Stimulated activated CD4-positive, alpha-beta T cell treated with anti-CD3 and anti-CD28 coated beads, Interleukin-2, amount 100 ng/mL, for 24 hours (primary cell): ENCODE measurements around the gene ODC1.

ENCODE experiments used
- DNase-seq, 2 donors: peaks; one replicate each; pipeline ENCODE4 v3.0.0-alpha.2; 2020

ODC1 gene

GRCh38 chr2:10397878-10398277 lies 50.2 kb downstream of the ODC1 start:
- DNase-seq = no peak

- DNase-seq = no peak
Measured at GRCh38 chr2:10397297-10397875, 50.7 kb downstream of the ODC1 start.

- no peak for DNase-seq
Measured at GRCh38 chr2:10396464-10396863, 51.7 kb downstream of the ODC1 start.

- DNase-seq = no peak
Measured at GRCh38 chr2:10395893-10396292, 52.2 kb downstream of the ODC1 start.

- no peak for DNase-seq
Measured at GRCh38 chr2:10393640-10393982, 54.5 kb downstream of the ODC1 start.

GRCh38 chr2:10392951-10393639 lies 55.0 kb downstream of the ODC1 start:
- no peak for DNase-seq

GRCh38 chr2:10392548-10392947 lies 55.6 kb downstream of the ODC1 start:
- DNase-seq = no peak

GRCh38 chr2:10392100-10392499 lies 56.0 kb downstream of the ODC1 start:
- no peak for DNase-seq

- no peak for DNase-seq
Measured at GRCh38 chr2:10390369-10390801, 57.7 kb downstream of the ODC1 start.
